Urinary bladder (tissue), 4 donors: ENCODE results near the gene NHP2. TPM values are rescaled to one million over a fixed set of nuclear protein-coding genes. Genes with fewer than 3 reads are reported as not detected.
A peak's percentile ranks its signal among the peaks of the same experiment; 100 is the strongest.

Experiments
- DNase-seq: peaks from one replicate; pipeline ENCODE4 v3.0.0-alpha.2; 2015; ENCODE audit errors: extremely low spot score
- H3K27ac ChIP-seq: one replicate; pipeline ENCODE4 v1.5.1; 2013; ENCODE audit warnings: low read depth, mild to moderate bottlenecking, moderate library complexity
- H3K36me3 ChIP-seq: one replicate; pipeline ENCODE4 v1.6.1; 2013; ENCODE audit warnings: mild to moderate bottlenecking, moderate library complexity; ENCODE audit not compliant: insufficient read depth
- H3K4me1 ChIP-seq: one replicate; pipeline ENCODE4 v1.6.1; 2013; ENCODE audit warnings: mild to moderate bottlenecking, moderate library complexity; ENCODE audit not compliant: insufficient read depth
- H3K4me3 ChIP-seq: one replicate; pipeline ENCODE4 v1.5.1; 2013; ENCODE audit warnings: low read depth, low read length
- WGBS: extraction: QIAGEN DNeasy Blood & Tissue Kit; methylation state at CpG from one replicate; pipeline ENCODE4 v1.1.7; 2013; 5-methylcytosine and 5-hydroxymethylcytosine counted together
- polyA plus RNA-seq: library from polyadenylated mRNA; stranded (reverse); fragments of 200-250 nt; gene quantifications from one replicate; pipeline ENCODE4 v1.2.3, GENCODE V29; 2013
- total RNA-seq: library from RNA; depleted of rRNA; stranded (reverse); fragments of >200 nt; gene quantifications from one replicate; pipeline ENCODE4 v1.2.3, GENCODE V29; 2014
- donor health status: healthy with polysubstance abuse.
- donor health status: healthy.

NHP2 gene
- total and polyA plus RNA-seq, 2 donors = 44.0 to 203 TPM

GRCh38 chr5:178191661-178192060 is 38.0 kb upstream of the NHP2 start:
- Histone ChIP-seq H3K4me3 (no peak overlapping the region), H3K27ac (no peak overlapping the region), H3K36me3 (no peaks in the 10 kb centered on the region), H3K4me1 (no peaks in the 10 kb centered on the region)
- DNase-seq = no peak
- WGBS = 90% methylated on average over 4 of the region's 4 CpGs

- Histone ChIP-seq H3K4me1 (no peaks in the 10 kb centered on the region), H3K36me3 (no peaks in the 10 kb centered on the region), H3K4me3 (no peak overlapping the region), H3K27ac (no peak overlapping the region)
- WGBS = 62% methylated on average over 2 of the region's 2 CpGs
- no peak for DNase-seq
These were observed 35.7 kb upstream of the NHP2 start for GRCh38 chr5:178189433-178189832.

DNA sequence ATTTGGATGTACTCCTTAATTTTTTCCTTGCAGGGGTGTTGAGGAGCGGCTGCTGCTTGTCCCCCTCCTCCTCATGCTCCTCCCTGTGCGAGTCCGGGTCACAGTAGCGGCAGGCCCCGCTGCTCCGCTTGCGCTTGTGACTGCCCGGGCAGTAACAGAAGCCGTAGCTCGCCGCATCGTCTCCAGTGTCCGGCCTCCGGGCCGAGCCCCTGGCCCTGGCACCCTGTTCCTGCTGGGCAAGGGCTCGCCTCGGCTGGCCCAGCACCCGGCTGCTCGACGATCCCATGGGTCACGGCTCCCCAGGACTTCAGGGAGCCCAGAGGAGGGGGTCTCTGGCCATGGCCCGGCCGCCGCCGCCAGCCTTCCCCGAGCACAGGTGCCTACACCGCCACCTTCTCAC is 33.3 kb upstream of the NHP2 start, which contains the start of gene GMCL2:
TSS of gene GMCL2 (minus strand) at position 358 of the 400 bp plus-strand sequence. CDS start at position 286, 72 bp downstream.
- H3K36me3 ChIP-seq = no peaks in the 10 kb centered on the region
- WGBS = 93% methylated on average over 27 of the region's 27 CpGs

DNA sequence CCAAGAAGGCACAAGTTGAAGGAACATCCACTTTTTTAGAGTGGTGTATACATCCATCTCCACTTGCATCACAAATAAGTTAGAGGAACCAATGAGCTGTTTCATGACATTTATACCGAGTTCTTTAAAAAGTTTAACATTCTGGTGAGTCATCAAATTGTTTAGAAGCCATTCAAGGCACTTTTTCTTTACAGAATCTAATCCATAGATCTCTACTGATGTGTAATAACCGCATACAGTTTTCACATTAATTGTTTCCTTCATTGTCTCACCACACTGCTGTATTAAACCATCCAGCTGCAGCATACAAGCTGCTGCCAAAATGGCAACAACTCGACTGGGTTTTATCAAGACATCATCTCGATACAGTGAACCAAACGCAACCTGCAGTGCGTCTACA is 32.7 kb upstream of the NHP2 start:
- no peak overlapping the region for H3K4me3 ChIP-seq
- no peak for DNase-seq
- no peaks in the 10 kb centered on the region for H3K4me1 ChIP-seq
- WGBS = 24% methylated on average over 6 of the region's 6 CpGs
- no peak overlapping the region for H3K27ac ChIP-seq
- H3K36me3 ChIP-seq = no peaks in the 10 kb centered on the region

More for the DNA sequence above, 33.3 kb upstream of the NHP2 start, which contains the start of gene GMCL2:
- Histone ChIP-seq H3K4me1 (no peaks in the 10 kb centered on the region), H3K27ac (no peak within 1 kb of the TSS), H3K4me3 (no peak within 1 kb of the TSS)
- no peak for DNase-seq

DNA sequence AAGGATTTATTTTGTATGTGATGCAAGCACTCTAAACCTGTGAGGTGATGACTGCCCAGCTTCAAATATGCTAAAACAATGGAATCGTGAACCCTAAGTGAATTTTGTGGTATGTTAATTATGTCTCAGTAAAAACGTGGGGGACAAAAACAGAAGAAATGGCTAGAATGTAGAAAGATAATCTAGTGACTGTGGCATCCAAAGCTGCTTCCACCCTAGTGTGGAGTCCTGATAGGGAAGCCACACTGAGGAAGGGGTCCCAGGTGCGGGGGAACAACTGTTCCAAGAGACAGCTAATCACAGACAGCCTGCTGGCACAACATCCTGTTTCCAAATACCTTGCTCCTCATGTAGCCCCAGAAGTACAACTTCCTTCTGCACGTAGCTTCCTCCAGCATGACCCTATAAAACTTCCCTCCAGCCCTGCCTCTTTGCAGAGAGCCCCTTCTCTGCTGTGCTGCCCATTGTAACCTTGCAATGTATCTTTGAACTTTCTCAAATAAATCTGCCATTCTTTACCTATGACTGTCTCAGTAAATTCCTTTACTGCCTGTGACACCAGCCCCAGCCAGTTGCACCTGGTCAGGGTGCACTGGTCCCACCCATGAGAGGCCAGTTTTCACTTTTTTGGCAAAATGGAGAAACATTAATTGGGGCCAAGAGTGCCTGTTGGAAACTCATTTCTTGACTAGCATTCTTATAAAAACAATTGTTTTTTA is 28.6 kb upstream of the NHP2 start:
- H3K36me3 ChIP-seq = no peaks in the 10 kb centered on the region
- no peaks in the 10 kb centered on the region for H3K4me1 ChIP-seq
- no peak overlapping the region for H3K4me3 ChIP-seq
- no peak for DNase-seq
- 27% methylated on average over 4 of the region's 4 CpGs for WGBS
- no peak overlapping the region for H3K27ac ChIP-seq

DNA sequence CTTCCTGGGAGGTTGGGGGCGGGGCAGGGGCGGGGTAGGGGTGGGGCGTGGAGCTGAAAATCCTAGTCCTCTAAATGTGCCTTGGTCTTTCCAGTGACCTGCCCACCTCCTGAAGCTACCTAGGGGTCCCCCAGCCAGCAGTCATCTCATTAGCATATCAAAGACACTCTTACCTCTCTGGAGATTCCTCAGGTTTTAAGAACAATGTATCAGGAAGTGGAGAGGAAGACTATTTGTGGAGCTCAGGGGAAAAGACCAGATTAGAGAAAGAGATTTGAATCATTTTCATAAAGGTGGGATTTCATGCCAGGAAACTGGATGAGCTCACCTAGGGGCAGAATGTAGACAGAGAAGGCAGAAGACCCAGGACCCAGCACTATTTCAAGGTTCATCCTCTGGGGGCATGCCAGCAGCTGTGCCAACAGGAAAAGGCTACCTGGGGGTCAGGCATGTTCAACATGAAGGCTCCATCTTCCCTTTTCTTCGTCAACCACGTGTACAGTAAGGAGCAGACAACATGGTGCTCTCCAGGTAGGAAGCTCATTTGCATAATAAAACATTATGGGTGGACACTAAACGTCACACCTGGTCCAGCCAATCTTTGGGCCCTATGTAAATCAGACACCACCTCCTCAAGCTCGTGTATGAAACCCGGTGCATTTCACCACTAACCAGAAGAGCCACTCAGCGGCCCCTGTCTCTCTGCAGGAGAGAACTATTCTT is 26.6 kb upstream of the NHP2 start:
- Histone ChIP-seq H3K4me1 (no peaks in the 10 kb centered on the region), H3K36me3 (no peaks in the 10 kb centered on the region), H3K4me3 (no peak overlapping the region), H3K27ac (no peak overlapping the region)
- 33% methylated on average over 9 of the region's 9 CpGs for WGBS
- no peak for DNase-seq

DNA sequence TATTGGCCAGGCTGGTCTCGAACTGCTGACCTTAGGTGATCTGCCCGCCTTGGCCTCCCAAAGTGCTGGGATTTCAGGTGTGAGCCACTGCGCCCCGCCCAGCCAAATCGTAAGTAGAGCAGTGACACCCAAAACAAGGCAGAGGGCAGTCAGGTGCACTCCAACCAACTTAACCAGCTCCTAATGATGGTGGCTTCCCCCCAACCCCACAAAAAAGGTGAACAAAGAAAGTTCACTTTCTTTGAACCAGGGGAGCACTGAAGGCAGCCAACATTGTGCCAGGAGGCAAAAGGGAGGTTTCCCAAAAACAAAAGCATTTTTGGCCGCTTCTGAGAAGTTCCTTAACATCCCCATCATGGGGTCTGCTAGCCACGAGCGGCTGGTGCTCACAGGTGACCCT is 23.9 kb upstream of the NHP2 start:
- no peaks in the 10 kb centered on the region for H3K36me3 ChIP-seq
- no peak overlapping the region for H3K4me3 ChIP-seq
- H3K4me1 ChIP-seq = no peaks in the 10 kb centered on the region
- H3K27ac ChIP-seq = no peak overlapping the region
- 81% methylated on average over 8 of the region's 8 CpGs for WGBS
- DNase-seq = no peak

- DNase-seq = no peak
- Histone ChIP-seq H3K4me3 (no peak overlapping the region), H3K27ac (no peak overlapping the region), H3K36me3 (no peaks in the 10 kb centered on the region), H3K4me1 (no peaks in the 10 kb centered on the region)
- WGBS = 59% methylated on average over 6 of the region's 6 CpGs
These were observed 23.1 kb upstream of the NHP2 start for GRCh38 chr5:178176791-178177190.

DNA sequence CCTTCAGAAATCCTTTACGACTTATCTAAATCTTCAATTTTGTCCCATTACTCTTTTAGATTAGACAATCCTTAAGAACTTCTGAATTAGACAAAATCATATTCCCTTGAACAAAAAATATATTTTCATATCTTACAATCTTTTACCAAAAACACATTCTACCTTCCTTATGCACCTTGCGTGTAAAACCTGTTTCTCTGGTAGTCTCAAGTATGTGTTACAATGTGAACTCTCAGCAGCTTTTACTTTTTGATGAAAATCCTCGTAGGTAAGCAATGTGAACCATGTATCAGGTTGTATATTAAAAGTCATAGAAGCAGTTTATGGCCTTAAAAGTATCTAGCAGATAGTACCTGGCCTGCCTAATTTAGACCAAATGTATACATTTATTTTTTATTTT is 20.8 kb upstream of the NHP2 start:
- H3K4me1 ChIP-seq = no peaks in the 10 kb centered on the region
- no peak overlapping the region for H3K4me3 ChIP-seq
- H3K27ac ChIP-seq = no peak overlapping the region
- 84% methylated on average over 3 of the region's 3 CpGs for WGBS
- no peaks in the 10 kb centered on the region for H3K36me3 ChIP-seq
- DNase-seq = no peak

- 92% methylated on average over 2 of the region's 2 CpGs for WGBS
These were observed 16.8 kb upstream of the NHP2 start for GRCh38 chr5:178170455-178170854.

DNA sequence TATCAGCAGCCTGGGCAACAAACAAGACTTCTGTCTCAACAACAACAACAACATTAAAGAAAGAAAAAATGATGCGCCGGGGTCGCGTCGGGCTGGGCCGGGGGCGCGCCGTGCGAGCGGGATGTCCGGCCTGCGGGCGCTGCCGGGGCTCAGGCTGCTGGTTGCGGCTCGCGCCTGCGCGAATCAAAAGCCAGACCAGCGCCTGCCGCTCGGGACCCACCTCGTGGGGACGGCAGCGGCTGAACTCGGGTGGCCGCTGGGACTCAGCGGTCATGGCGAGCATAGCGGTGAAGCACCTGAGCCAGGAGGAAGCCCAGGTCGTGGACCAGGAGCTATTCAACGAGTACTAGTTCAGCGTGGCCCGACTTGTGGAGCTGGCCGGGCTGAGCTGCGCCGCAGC is 11.9 kb upstream of the NHP2 start:
- no peak for DNase-seq
- no peak overlapping the region for H3K4me3 ChIP-seq
- H3K4me1 ChIP-seq = no peaks in the 10 kb centered on the region
- no peaks in the 10 kb centered on the region for H3K36me3 ChIP-seq
- no peak overlapping the region for H3K27ac ChIP-seq
- WGBS = 31% methylated on average over 38 of the region's 38 CpGs

More at GRCh38 chr5:178170455-178170854, 16.8 kb upstream of the NHP2 start:
- H3K36me3 ChIP-seq = no peaks in the 10 kb centered on the region
- no peaks in the 10 kb centered on the region for H3K4me1 ChIP-seq
- no peak overlapping the region for H3K27ac ChIP-seq
- no peak overlapping the region for H3K4me3 ChIP-seq
- DNase-seq = no peak

DNA sequence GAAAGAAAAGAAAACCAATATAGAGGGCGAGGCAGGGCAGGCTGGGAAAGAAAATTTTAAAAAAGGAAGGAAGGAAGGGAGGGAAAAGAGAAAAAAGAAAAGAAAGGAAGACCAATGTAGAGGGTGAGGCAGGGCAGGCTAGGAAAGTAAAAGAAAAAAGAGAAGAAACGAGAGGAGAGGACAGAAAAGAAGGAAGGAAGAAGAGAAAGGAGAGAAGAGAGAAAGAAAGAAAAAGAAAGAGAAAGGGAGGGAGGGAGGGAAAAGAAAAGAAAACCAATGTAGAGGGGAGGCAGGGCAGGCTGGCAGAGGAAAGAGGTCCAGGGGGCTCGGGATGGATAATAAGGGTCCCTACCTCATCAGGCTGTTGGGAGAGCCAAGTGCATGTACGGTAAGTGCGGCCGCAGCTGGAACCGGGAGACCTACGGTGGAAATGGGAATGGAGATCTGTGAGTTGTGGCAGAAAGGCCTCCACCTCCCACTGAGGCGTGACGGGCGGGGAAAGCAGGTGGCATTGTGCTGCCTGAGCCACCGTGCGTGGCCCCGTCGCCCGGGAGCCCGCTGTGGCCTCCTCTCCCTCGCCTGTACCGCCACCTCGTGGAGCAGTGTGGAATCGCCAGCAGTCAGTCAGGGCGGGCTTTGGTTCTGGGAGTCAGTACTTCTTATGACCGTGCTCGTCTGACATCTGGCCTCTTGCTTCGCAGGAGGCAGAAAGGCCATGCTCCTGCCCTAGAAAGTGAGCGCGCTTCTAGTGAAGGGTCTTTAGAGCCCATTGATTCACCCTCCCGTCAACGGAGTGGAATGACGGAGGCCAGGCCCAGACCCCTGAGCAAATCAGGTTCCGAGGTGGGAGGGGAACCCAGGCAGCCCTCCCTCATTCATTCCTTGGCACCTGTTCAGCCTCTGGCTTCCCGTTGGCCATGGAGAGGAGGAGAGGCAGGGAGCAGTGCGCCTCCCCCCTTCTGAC is 10.4 kb upstream of the NHP2 start:
- no peak overlapping the region for H3K4me3 ChIP-seq
- 9% methylated on average over 33 of the region's 33 CpGs for WGBS
- no peak overlapping the region for H3K27ac ChIP-seq
- H3K36me3 ChIP-seq = no peaks in the 10 kb centered on the region
- H3K4me1 ChIP-seq = no peaks in the 10 kb centered on the region
- DNase-seq = peak; percentile 46

GRCh38 chr5:178162481-178162880 is 8.8 kb upstream of the NHP2 start:
- Histone ChIP-seq H3K4me1 (no peaks in the 10 kb centered on the region), H3K4me3 (no peak overlapping the region), H3K27ac (no peak overlapping the region), H3K36me3 (no peaks in the 10 kb centered on the region)
- no peak for DNase-seq
- WGBS = 70% methylated on average over 9 of the region's 9 CpGs
